A673 (cell line): Measurements from ENCODE around the gene IFT27. TPM values are rescaled to one million over a fixed set of nuclear protein-coding genes. Genes with fewer than 3 reads are reported as not detected.

Source experiments
- BruUV-seq: library from RNA; stranded (reverse); fragments of 400-500 nt; replicated peaks from 2 replicates; lab custom pipeline; 2021; lab: Mats Ljungman, UMichigan
- CTCF ChIA-PET: fragments of 300-600 bp; sonication (Branson Sonifier 250); formaldehyde crosslinking; loops from one replicate; lab custom pipeline; 2022; ENCODE audit warnings: antibody characterized with exemption; lab: Charles Lee
- POLR2A ChIA-PET: fragments of 300-600 bp; sonication (Branson Sonifier 250); formaldehyde crosslinking; loops from one replicate; lab custom pipeline; 2022; ENCODE audit warnings: antibody characterized with exemption; ENCODE audit not compliant: low non-redundant PET; lab: Charles Lee
- DNase-seq: peaks from one replicate; pipeline ENCODE4 v3.0.0-alpha.2; 2015; ENCODE audit warnings: low spot score
- H3K27ac ChIP-seq: fragments of 200-600 bp; sonication (generic); 2 replicates; pipeline ENCODE4 v1.5.1; 2016; ENCODE audit warnings: mixed run types, low read depth, mild to moderate bottlenecking, mixed read lengths, antibody characterized with exemption, low read length; ENCODE audit not compliant: poor library complexity, severe bottlenecking
- H3K27me3 ChIP-seq: fragments of 200-600 bp; sonication (generic); replicated peaks from 2 replicates; pipeline ENCODE4 v1.6.1; 2017; ENCODE audit warnings: mixed run types, low read depth, mild to moderate bottlenecking, mixed read lengths, antibody characterized with exemption, low read length; ENCODE audit not compliant: insufficient read depth, poor library complexity
- H3K36me3 ChIP-seq: fragments of 200-600 bp; sonication (generic); 2 replicates; pipeline ENCODE4 v1.6.1; 2016; ENCODE audit warnings: mixed run types, mild to moderate bottlenecking, mixed read lengths, antibody characterized with exemption, low read length; ENCODE audit not compliant: insufficient read depth, poor library complexity, severe bottlenecking
- H3K4me1 ChIP-seq: fragments of 200-600 bp; sonication (generic); 2 replicates; pipeline ENCODE4 v1.6.1; 2017; ENCODE audit warnings: mixed run types, mild to moderate bottlenecking, mixed read lengths, antibody characterized with exemption, low read length; ENCODE audit not compliant: insufficient read depth, poor library complexity, severe bottlenecking
- H3K4me3 ChIP-seq: fragments of 200-600 bp; sonication (generic); 2 replicates; pipeline ENCODE4 v1.5.1; 2016; ENCODE audit warnings: low read depth, mixed run types, mild to moderate bottlenecking, mixed read lengths, low read length; ENCODE audit not compliant: poor library complexity, severe bottlenecking
- H3K9me3 ChIP-seq: fragments of 200-600 bp; sonication (generic); 2 replicates; pipeline ENCODE4 v1.6.1; 2016; ENCODE audit warnings: mixed run types, low read depth, mild to moderate bottlenecking, mixed read lengths, antibody characterized with exemption, low read length; ENCODE audit not compliant: poor library complexity, severe bottlenecking
- CTCF ChIP-seq: fragments of 300-800, 200-600 bp; sonication (generic); conservative IDR thresholded peaks from 2 replicates; pipeline ENCODE4 v1.5.1; 2017; ENCODE audit warnings: low read depth, mild to moderate bottlenecking, antibody characterized with exemption, low read length, moderate library complexity, mixed read lengths
- EZH2 ChIP-seq: fragments of 200-600 bp; sonication (generic); IDR thresholded peaks from 2 replicates; pipeline ENCODE4 v1.6.1; 2017; ENCODE audit warnings: borderline replicate concordance, low read depth, mild to moderate bottlenecking, mixed read lengths, antibody characterized with exemption, low read length; ENCODE audit not compliant: poor library complexity, severe bottlenecking
- intact Hi-C: fragments of 100-400 bp; cut with micrococcal nuclease; formaldehyde crosslinking; loops from one replicate; pipeline ENCODE4 v1.10.0; 2022; ENCODE audit not compliant: unreplicated experiment
- total RNA-seq: library from RNA; stranded (reverse); gene quantifications from 2 replicates; pipeline ENCODE4 v1.2.3, GENCODE V29; 2021

The IFT27 gene
- total RNA-seq, 1 experiment from 2014 or later = 24.9 TPM

- no peaks in the 10 kb centered on the region for H3K9me3 ChIP-seq
- BruUV-seq = no TSS peak
- TF ChIP-seq CTCF (no peak), EZH2 (no peak)
- intact Hi-C loops = no loop called here
- no peak overlapping the region for H3K4me3 ChIP-seq
- H3K36me3 ChIP-seq = no peaks in the 10 kb centered on the region
- H3K27ac ChIP-seq = no peak overlapping the region
- no peaks in the 10 kb centered on the region for H3K27me3 ChIP-seq
- ChIA-PET CTCF (no interaction called here), POLR2A (no interaction called here)
- no peaks in the 10 kb centered on the region for H3K4me1 ChIP-seq
- no peak for DNase-seq
Measured at GRCh38 chr22:36764641-36765040, 11.3 kb downstream of the IFT27 start.

- no peak for DNase-seq
- no TSS peak for BruUV-seq
- H3K27me3 ChIP-seq = no peaks in the 10 kb centered on the region
- ChIA-PET CTCF (no interaction called here), POLR2A (no interaction called here)
- H3K4me3 ChIP-seq = no peak overlapping the region
- no peaks in the 10 kb centered on the region for H3K36me3 ChIP-seq
- no peak overlapping the region for H3K27ac ChIP-seq
- intact Hi-C loops = no loop called here
- no peaks in the 10 kb centered on the region for H3K9me3 ChIP-seq
- H3K4me1 ChIP-seq = no peaks in the 10 kb centered on the region
- TF ChIP-seq CTCF (no peak), EZH2 (no peak)
Measured at GRCh38 chr22:36764060-36764459, 11.9 kb downstream of the IFT27 start.

- ChIA-PET CTCF (no interaction called here), POLR2A (no interaction called here)
- Histone ChIP-seq H3K27ac (no peak overlapping the region), H3K4me3 (no peak overlapping the region), H3K4me1 (no peaks in the 10 kb centered on the region), H3K9me3 (no peaks in the 10 kb centered on the region), H3K27me3 (no peaks in the 10 kb centered on the region), H3K36me3 (no peaks in the 10 kb centered on the region)
- intact Hi-C loops = no loop called here
- BruUV-seq = no TSS peak
- no peak for DNase-seq
- TF ChIP-seq EZH2 (no peak), CTCF (no peak)
Measured at GRCh38 chr22:36763576-36763975, 12.3 kb downstream of the IFT27 start.
